Stimulated activated CD4-positive, alpha-beta T cell treated with anti-CD3 and anti-CD28 coated beads, Interleukin-1b, Interleukin-23, amount 100 ng/mL, for 24 hours (primary cell): ENCODE results near the gene C1QL4.
"Not testable (repeated sequence)": the region's sequence is repeated elsewhere in the genome, so short reads cannot be mapped to it uniquely, and the experiment has no call there.

Experiments used
- DNase-seq, 4 experiments: peaks; one replicate each; pipeline ENCODE4 v3.0.0-alpha.2; 2020; ENCODE audit warnings: low read depth in 4 of 4, low spot score in 1 of 4

The C1QL4 gene

GRCh38 chr12:49282740-49283375, 54.1 kb downstream of the C1QL4 start:
- not testable (repeated sequence) for DNase-seq
